GM13976 (cell line): ENCODE measurements around the gene STK33.

ENCODE experiments used
- DNase-seq: peaks from one replicate; pipeline ENCODE4 v3.0.0; 2012; ENCODE audit warnings: low spot score
- CTCF ChIP-seq: IDR thresholded peaks from 2 replicates; pipeline ENCODE4 v1.5.1; 2012; ENCODE audit warnings: borderline replicate concordance, mild to moderate bottlenecking; ENCODE audit not compliant: insufficient read depth; ENCODE audit errors: extremely low read depth, missing control alignments, control extremely low read depth
- in situ Hi-C: fragments of 300-500 bp; cut with MboI; formaldehyde crosslinking; loops from one replicate; pipeline ENCODE4 v1.12.0; 2022; ENCODE audit warnings: low sequenced_read_pairs, mixed read lengths, inconsistent platforms; ENCODE audit not compliant: unreplicated experiment

STK33 gene

GRCh38 chr11:8512547-8512946, 81.5 kb downstream of the STK33 start:
- TF ChIP-seq CTCF, result no peak
- in situ Hi-C loops, result no loop called here
- DNase-seq, result no peak

DNA sequence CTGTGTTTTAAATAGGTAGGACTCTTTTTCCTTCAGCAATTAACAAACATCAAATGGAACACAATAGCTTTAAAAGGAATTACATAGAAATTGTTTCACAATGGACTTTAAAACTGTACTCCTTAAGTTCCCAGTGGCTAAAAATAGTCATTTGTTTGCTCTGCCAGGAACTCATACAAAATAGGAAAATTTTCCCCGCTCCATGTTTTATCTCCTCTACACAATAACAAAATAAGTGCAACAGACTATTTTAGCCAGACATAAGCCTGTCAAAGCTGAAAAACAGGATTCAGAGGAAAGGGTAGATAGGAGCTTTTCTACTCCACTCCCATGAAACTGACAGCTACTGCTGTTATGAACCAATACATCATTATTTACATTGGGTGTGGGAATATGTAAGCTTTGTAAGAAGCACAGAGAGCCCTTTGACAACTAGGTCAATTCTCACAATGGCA, 90.1 kb downstream of the STK33 start:
- DNase-seq, result no peak
- no peak for TF ChIP-seq CTCF
- in situ Hi-C loops, result no loop called here

DNA sequence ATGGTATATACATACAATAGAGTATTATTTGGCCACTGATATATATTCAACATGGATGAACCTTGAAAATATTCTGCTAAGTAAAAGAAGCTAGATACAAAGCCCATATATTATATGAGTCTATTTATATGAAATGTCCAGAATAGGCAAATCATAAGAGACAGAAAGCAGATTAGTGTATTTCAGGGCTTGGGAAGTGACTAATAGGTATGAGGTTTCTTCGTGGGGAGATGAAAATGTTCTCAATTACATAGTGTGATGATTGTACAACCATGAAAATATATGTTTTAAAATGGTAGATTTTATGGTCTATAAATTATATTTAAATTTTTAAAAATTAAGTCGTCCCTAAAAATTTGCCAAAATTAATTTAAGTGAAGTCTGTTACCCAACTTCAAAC, 92.2 kb downstream of the STK33 start:
- no peak for TF ChIP-seq CTCF
- in situ Hi-C loops, result no loop called here
- DNase-seq, result no peak

- in situ Hi-C loops, result no loop called here
- DNase-seq, result no peak
- TF ChIP-seq CTCF, result no peak
These were observed 105.6 kb downstream of the STK33 start for GRCh38 chr11:8488395-8488794.

DNA sequence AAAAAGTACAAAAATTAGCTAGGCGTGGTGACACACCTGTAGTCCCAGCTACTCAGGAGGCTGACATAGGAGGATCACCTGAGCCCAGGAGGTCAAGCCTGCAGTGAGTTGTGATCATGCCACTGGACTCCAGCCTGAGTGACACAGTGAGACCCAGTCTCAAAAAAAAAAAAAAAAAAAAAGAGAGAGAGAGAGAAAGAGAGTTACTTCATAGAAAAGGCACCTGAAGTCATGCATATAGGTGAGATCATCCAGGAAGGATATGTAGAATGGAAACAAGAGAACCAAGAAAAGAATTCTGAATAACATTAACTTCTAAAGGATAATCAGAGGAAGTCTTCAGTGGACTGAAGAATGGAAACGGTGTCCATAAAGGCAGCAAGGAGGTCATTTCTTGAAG, 106.8 kb downstream of the STK33 start:
- no peak for DNase-seq
- no peak for TF ChIP-seq CTCF
- in situ Hi-C loops, result no loop called here

- no peak for DNase-seq
- in situ Hi-C loops, result no loop called here
- no peak for TF ChIP-seq CTCF
These were observed 109.8 kb downstream of the STK33 start for GRCh38 chr11:8484251-8484650.

DNA sequence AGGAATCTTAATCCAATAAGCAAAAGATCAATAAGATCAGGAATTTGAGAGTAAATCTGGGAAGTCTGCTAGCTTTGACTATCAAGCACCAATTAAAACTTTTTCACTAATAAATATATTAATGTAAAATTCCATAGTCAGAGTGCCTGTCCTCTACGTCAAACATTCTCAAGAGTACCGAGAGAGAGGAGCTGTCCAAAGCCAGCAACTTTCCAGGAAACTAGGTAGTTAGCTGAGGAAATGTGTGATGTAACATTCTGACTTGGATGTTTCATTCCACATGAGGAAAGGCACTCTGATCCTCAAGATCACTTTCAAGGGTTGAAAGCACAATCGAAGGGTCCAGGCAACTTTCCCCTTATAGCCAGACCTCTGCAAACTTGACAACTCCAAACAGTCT, 113.2 kb downstream of the STK33 start:
- in situ Hi-C loops, result no loop called here
- DNase-seq, result no peak
- no peak for TF ChIP-seq CTCF
